Upper lobe of left lung (tissue), 6 donors: Measurements from ENCODE around the gene ROBO1. TPM values are rescaled to one million over a fixed set of nuclear protein-coding genes. Genes with fewer than 3 reads are reported as not detected.

ENCODE experiments used
- ATAC-seq, 2 donors: fragments of 200-7000 bp; cut with Tn5 transposase; one replicate each; pipeline ENCODE4 v1.9.1; 2022; ENCODE audit warnings: mild to moderate bottlenecking in 2 of 2, moderate library complexity in 2 of 2; ENCODE audit not compliant: low FRiP score in 2 of 2
- DNase-seq, 2 donors: peaks; one replicate each; pipeline ENCODE4 v3.0.0-alpha.2; 2019 to 2020
- H3K27ac ChIP-seq, 4 donors: fragments of 200-600 bp; sonication (generic); one replicate each; pipeline ENCODE4 v1.5.1; 2016 to 2019
- H3K27me3 ChIP-seq, 4 donors: fragments of 200-600 bp; sonication (generic); one replicate each; pipeline ENCODE4 v1.5.1; 2017 to 2019
- H3K36me3 ChIP-seq, 4 donors: fragments of 200-600 bp; sonication (generic); one replicate each; pipeline ENCODE4 v1.5.1; 2016 to 2019
- H3K4me1 ChIP-seq, 4 donors: fragments of 200-600 bp; sonication (generic); one replicate each; pipeline ENCODE4 v1.5.1; 2018 to 2019
- H3K4me3 ChIP-seq, 4 donors: fragments of 200-600 bp; sonication (generic); one replicate each; pipeline ENCODE4 v1.5.1; 2017 to 2019; ENCODE audit warnings: mild to moderate bottlenecking in 2 of 4, moderate library complexity in 1 of 4
- H3K9me3 ChIP-seq, 4 donors: fragments of 200-600 bp; sonication (generic); one replicate each; pipeline ENCODE4 v1.5.1; 2018 to 2019
- EP300 ChIP-seq, 4 donors: sonication (generic); formaldehyde crosslinking; IDR thresholded peaks; one replicate each; pipeline ENCODE4 v1.5.1; 2017; ENCODE audit warnings: antibody characterized with exemption in 4 of 4, control low read depth in 2 of 4
- POLR2A ChIP-seq, 4 donors: fragments of 450-650 bp; IDR thresholded peaks; one replicate each; pipeline ENCODE4 v1.5.1; 2016 to 2017; ENCODE audit warnings: antibody characterized with exemption in 4 of 4, mild to moderate bottlenecking in 2 of 4
- POLR2AphosphoS5 ChIP-seq, 2 donors: sonication (generic); formaldehyde crosslinking; IDR thresholded peaks; one replicate each; pipeline ENCODE4 v1.5.1; 2017; ENCODE audit warnings: antibody characterized with exemption in 2 of 2
- WGBS, 2 donors: methylation state at CpG; one replicate each; pipeline ENCODE4 v1.1.5; 2017 to 2018; 5-methylcytosine and 5-hydroxymethylcytosine counted together
- total RNA-seq, 6 donors: library from RNA; depleted of rRNA in 4 of 6; stranded (reverse); fragments of >200 nt in 4 of 6; gene quantifications; one replicate each; pipeline versions ENCODE4 v1.1.0 to v1.2.1, GENCODE V29; 2016 to 2021
- TF ChIP-seq, protein P1 (sequence below), 6 experiments: fragments of 450-650 bp in 4 of 6; fragments of 200-600 bp in 2 of 6; sonication (generic) in 2 of 6; IDR thresholded peaks; one replicate each; pipeline ENCODE4 v1.5.1; 2016 to 2019; ENCODE audit warnings: antibody characterized with exemption in 6 of 6
- donor health status: DM: no; HTN: no; CAD: no; lungs with moderate emphysema.
- donor health status: DM: no; HTN: yes; CAD: no; lungs with severe emphysema.

Gene ROBO1
- total RNA-seq, 6 donors from 2014 or later: 10.5 to 29.0 (median 18.0) TPM

DNA sequence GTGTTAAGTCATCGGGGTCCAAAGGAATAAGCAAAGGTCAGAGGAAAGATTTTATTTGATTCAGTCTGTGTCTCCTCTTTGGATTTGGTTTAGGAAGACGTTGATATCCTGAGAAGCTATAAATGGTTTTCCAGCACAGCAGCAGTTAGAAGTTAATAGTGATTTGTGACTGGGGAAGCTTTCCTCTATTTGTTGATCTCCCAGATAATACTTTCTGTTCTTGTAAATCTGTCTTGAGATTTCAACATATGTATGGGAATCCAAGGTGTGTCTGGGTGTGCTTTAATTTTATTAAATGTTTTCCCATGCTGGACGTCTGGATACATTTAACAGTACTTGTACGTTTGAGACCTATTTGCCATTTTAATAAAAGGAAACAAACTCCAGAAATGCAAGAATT, 409.5 kb downstream of the ROBO1 start:
- no peaks in the 10 kb centered on the region for H3K36me3 ChIP-seq
- no peak overlapping the region for H3K4me3 ChIP-seq
- no peaks in the 10 kb centered on the region for H3K4me1 ChIP-seq
- TF ChIP-seq, protein P1, sequence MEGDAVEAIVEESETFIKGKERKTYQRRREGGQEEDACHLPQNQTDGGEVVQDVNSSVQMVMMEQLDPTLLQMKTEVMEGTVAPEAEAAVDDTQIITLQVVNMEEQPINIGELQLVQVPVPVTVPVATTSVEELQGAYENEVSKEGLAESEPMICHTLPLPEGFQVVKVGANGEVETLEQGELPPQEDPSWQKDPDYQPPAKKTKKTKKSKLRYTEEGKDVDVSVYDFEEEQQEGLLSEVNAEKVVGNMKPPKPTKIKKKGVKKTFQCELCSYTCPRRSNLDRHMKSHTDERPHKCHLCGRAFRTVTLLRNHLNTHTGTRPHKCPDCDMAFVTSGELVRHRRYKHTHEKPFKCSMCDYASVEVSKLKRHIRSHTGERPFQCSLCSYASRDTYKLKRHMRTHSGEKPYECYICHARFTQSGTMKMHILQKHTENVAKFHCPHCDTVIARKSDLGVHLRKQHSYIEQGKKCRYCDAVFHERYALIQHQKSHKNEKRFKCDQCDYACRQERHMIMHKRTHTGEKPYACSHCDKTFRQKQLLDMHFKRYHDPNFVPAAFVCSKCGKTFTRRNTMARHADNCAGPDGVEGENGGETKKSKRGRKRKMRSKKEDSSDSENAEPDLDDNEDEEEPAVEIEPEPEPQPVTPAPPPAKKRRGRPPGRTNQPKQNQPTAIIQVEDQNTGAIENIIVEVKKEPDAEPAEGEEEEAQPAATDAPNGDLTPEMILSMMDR (IDR thresholded peaks at IDR 0.05): no peak
- TF ChIP-seq EP300 (IDR thresholded peaks at IDR 0.05) (no peak), POLR2A (IDR thresholded peaks at IDR 0.05) (no peak), POLR2AphosphoS5 (IDR thresholded peaks at IDR 0.05) (no peak)
- no peaks in the 10 kb centered on the region for H3K9me3 ChIP-seq
- ATAC-seq: no peak
- 79% methylated on average over 4 of the region's 4 CpGs for WGBS, 2 donors
- no peak overlapping the region for H3K27ac ChIP-seq
- DNase-seq: no peak
- no peaks in the 10 kb centered on the region for H3K27me3 ChIP-seq

DNA sequence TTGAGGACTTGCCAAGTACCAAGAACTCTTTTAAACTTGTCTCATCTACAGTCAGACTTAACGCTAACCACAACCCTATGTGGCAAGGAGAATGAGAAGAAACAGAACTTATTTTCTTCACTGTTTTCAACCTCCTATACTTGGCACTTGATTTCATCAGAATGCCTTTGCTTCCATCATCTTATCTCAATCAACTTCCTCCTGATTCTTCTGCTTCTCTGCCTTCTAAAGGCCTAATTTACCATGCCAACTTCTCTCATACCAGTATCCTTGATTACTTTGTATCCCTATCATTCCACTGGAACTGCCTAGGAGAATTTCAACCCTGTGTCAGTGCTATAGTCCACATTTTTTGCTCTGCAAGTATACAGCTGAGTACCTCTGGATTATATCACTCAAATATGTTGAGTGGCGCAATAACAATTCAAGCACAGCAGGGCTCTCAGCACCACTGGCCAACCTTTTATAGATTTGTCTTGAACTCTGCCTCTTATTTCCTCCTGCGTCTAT, 413.6 kb downstream of the ROBO1 start:
- TF ChIP-seq POLR2A (IDR thresholded peaks at IDR 0.05) (no peak), EP300 (IDR thresholded peaks at IDR 0.05) (no peak), POLR2AphosphoS5 (IDR thresholded peaks at IDR 0.05) (no peak)
- TF ChIP-seq, protein P1 (IDR thresholded peaks at IDR 0.05): no peak
- ATAC-seq: no peak

GRCh38 chr3:79351699-79352098, 416.1 kb downstream of the ROBO1 start:
- no peaks in the 10 kb centered on the region for H3K4me1 ChIP-seq

More for the DNA sequence above, 413.6 kb downstream of the ROBO1 start:
- Histone ChIP-seq H3K4me1 (no peaks in the 10 kb centered on the region), H3K27ac (no peak overlapping the region), H3K4me3 (no peak overlapping the region), H3K27me3 (no peaks in the 10 kb centered on the region), H3K9me3 (no peaks in the 10 kb centered on the region), H3K36me3 (no peaks in the 10 kb centered on the region)
- WGBS, 2 donors: 78 to 81% methylated on average over 3 of the region's 3 CpGs
- DNase-seq: no peak

DNA sequence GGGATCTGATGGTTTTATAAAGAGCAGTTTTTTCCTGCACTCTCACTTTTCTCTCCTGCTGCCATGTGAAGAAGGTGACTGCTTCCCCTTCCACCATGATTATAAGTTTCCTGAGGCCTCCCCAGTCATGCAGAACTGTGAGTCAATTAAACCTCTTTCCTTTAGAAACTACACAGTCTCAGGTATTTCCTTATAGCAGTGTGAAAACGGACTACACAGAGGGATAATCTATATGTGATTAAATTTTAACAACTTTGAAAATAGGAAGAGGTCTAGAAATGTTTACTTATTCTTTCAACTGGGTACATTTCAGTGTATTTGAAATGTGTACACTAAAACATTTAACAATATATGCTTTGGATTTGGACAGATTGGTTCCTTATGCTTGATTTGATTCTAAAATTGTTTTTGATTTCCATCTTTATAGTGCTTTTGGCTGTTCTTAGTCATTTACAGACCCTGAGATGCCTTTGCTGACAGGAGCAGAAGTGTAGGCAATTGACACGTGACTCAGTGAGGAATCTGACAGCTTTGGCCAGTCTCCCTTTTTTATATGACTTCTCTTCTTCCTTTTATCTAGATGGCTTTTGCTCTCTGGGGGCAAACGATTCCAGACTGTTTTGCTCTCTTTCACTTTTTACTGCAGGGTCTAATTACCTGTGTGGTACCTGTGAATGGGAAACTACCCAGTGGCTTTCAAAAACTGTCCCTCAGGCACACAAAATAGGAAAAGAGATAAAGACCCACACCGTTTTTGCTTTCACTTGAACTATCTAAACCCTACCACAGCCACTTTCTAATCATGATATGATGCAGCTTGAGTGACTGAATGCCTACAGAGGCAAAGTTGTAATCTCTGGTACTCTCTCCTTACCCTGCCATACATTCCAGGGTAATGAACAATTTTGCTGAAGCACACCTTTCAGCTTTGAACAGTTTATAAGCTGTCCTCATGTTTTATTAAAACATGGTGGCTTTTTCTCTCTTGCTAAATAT, 422.6 kb downstream of the ROBO1 start:
- 33 to 44% methylated on average over 4 of the region's 4 CpGs for WGBS, 2 donors
- H3K9me3 ChIP-seq: no peaks in the 10 kb centered on the region
- DNase-seq (no peak), ATAC-seq (no peak)
- H3K4me3 ChIP-seq: no peak overlapping the region
- H3K27me3 ChIP-seq: no peaks in the 10 kb centered on the region
- H3K4me1 ChIP-seq: no peaks in the 10 kb centered on the region
- TF ChIP-seq EP300 (IDR thresholded peaks at IDR 0.05) (no peak), POLR2AphosphoS5 (IDR thresholded peaks at IDR 0.05) (no peak), POLR2A (IDR thresholded peaks at IDR 0.05) (no peak)
- TF ChIP-seq, protein P1 (IDR thresholded peaks at IDR 0.05): no peak
- H3K27ac ChIP-seq: no peak overlapping the region
- H3K36me3 ChIP-seq: no peaks in the 10 kb centered on the region

More at GRCh38 chr3:79351699-79352098, 416.1 kb downstream of the ROBO1 start:
- DNase-seq: no peak
- Histone ChIP-seq H3K27ac (no peak overlapping the region), H3K4me3 (no peak overlapping the region), H3K27me3 (no peaks in the 10 kb centered on the region), H3K9me3 (no peaks in the 10 kb centered on the region), H3K36me3 (no peaks in the 10 kb centered on the region)
- TF ChIP-seq POLR2A (IDR thresholded peaks at IDR 0.05): no peak
- TF ChIP-seq POLR2AphosphoS5 (IDR thresholded peaks at IDR 0.05): no peak
- TF ChIP-seq EP300 (IDR thresholded peaks at IDR 0.05): no peak
- TF ChIP-seq, protein P1 (IDR thresholded peaks at IDR 0.05): no peak
- WGBS, 2 donors: 65 to 69% methylated on average over 2 of the region's 2 CpGs
- ATAC-seq: no peak
